MM.1S (cell line): ENCODE measurements around the gene PDGFRB.

Experiments
- CTCF ChIP-seq: fragments of 300-600 bp; sonication (generic); IDR thresholded peaks from 2 replicates; pipeline ENCODE4 v1.5.1; 2016; ENCODE audit warnings: antibody characterized with exemption, low read length, mixed read lengths
- EZH2 ChIP-seq: fragments of 300-600 bp; sonication (generic); optimal IDR thresholded peaks from 2 replicates; pipeline ENCODE3; 2017; ENCODE audit warnings: low read depth, mild to moderate bottlenecking, antibody characterized with exemption, low read length, mixed read lengths
- EZH2phosphoT487 ChIP-seq: fragments of 300-600 bp; sonication (generic); IDR thresholded peaks from 2 replicates; pipeline ENCODE4 v1.6.1; 2018; ENCODE audit warnings: antibody characterized with exemption, low read length

DNA sequence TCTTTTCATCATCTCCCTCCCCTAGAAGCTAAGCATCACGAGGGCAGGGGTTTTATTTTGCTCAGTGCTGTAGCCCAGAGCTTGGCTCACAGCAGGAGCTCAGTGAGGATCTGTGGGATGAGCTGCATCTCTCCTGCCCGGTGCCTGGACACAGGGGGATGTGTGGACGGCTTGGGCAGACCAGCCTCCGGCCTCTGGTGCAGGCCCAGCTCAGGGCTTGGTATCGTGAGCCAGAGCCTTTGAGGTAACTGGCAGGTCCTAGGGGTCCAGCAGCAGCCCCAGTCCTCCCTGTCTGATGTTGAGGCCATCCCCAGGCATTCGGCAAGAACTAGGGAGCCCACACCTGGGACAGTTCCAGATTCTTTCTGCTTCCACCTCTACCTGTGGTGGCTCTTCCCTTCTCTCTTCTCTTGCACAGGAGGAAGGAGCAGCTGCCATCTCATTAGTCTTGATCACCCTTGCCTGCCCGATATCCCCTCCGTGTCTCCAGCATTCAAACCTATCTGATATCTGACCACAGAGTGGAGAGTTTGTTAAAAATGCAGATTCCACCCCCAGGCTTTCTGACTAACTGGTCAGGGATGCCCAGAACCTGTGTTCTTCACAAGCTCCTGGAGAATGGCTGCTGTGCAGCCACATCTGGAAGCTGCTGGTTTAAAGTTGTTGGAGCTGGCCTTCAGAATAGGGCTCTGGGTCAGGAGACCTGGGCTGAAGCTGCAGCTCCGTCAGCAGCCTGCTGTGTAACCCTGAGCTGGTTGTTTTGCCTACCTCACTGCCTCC is 26.3 kb upstream of the PDGFRB start:
- TF ChIP-seq CTCF = no peak
- TF ChIP-seq EZH2phosphoT487 = no peak
- TF ChIP-seq EZH2 = no peak
